ENCODE data around the gene LRSAM1.

Gene LRSAM1

GRCh38 chr9:127407492-127407843, 43.8 kb upstream of the LRSAM1 start:
- no peak overlapping the region for H3K9ac ChIP-seq (ENCODE audit: low read depth, low read length)
- no peak overlapping the region for H3K27ac ChIP-seq (ENCODE audit: low read length)
- H3K4me1 ChIP-seq (ENCODE audit: insufficient read depth, low read length), result no peaks in the 10 kb centered on the region
- peaks cover 25% of the 10 kb centered on the region for H3K27me3 ChIP-seq (ENCODE audit: insufficient read depth, low read length, poor library complexity)
- no peak overlapping the region for H3K4me3 ChIP-seq (ENCODE audit: low read depth in 1 of 2, low read length in 2 of 2)
- no peak overlapping the region for H2AFZ ChIP-seq (ENCODE audit: low read depth, low read length)
- no peak overlapping the region for H3K4me2 ChIP-seq (ENCODE audit: insufficient read depth, low read length)
- H3K36me3 ChIP-seq (ENCODE audit: insufficient read depth, low read length), result no peaks in the 10 kb centered on the region
- DNase-seq (no peak), ATAC-seq (ENCODE audit: insufficient read depth, low read depth) (no peak)
- H4K20me1 ChIP-seq (ENCODE audit: insufficient read depth, low read length), result peaks cover 51% of the 10 kb centered on the region
- no peaks in the 10 kb centered on the region for H3K79me2 ChIP-seq (ENCODE audit: insufficient read depth, low read length)
- no peaks in the 10 kb centered on the region for H3K9me3 ChIP-seq (ENCODE audit: insufficient read depth, low read length, severe bottlenecking)
- no peak for TF ChIP-seq EZH2 (IDR thresholded peaks at IDR 0.05; ENCODE audit: borderline replicate concordance, low read depth, low read length, severe bottlenecking)
- TF ChIP-seq CTCF (IDR thresholded peaks at IDR 0.05; ENCODE audit: borderline replicate concordance, extremely low read depth, low read length, poor library complexity, severe bottlenecking), result no peak

DNA sequence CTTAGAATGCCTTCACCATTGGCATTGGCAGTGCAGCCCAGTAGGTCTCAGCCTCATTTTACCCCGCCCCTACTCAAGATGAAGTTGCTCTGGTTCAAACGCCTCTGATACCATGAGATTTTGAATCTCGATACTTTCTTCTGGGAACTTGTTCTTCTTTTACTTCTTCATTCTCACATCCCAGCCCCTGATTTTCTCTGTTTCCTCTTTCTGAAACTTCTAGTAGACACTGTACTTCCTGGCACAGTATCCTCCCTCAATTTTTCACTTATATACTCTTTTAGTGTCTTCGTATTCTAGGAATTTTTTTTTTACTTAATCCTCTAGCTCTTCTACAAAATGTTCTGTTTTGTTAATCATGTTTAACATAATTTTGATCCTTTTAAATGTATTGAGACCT, 40.2 kb upstream of the LRSAM1 start:
- H3K27ac ChIP-seq (ENCODE audit: low read length), result no peak overlapping the region
- no peaks in the 10 kb centered on the region for H3K79me2 ChIP-seq (ENCODE audit: insufficient read depth, low read length)
- H2AFZ ChIP-seq (ENCODE audit: low read depth, low read length), result no peak overlapping the region
- H3K9ac ChIP-seq (ENCODE audit: low read depth, low read length), result no peak overlapping the region
- H3K4me1 ChIP-seq (ENCODE audit: insufficient read depth, low read length), result no peaks in the 10 kb centered on the region
- TF ChIP-seq EZH2 (IDR thresholded peaks at IDR 0.05; ENCODE audit: borderline replicate concordance, low read depth, low read length, severe bottlenecking), result no peak
- TF ChIP-seq CTCF (IDR thresholded peaks at IDR 0.05; ENCODE audit: borderline replicate concordance, extremely low read depth, low read length, poor library complexity, severe bottlenecking), result no peak
- 0 out of 2 replicates have a peak, but pooled peaks cover 18% of the 10 kb centered on the region for H4K20me1 ChIP-seq (ENCODE audit: insufficient read depth, low read length)
- H3K27me3 ChIP-seq (ENCODE audit: insufficient read depth, low read length, poor library complexity), result peaks cover 12% of the 10 kb centered on the region
- DNase-seq (no peak), ATAC-seq (ENCODE audit: insufficient read depth, low read depth) (no peak)
- no peak overlapping the region for H3K4me3 ChIP-seq (ENCODE audit: low read depth in 1 of 2, low read length in 2 of 2)
- H3K4me2 ChIP-seq (ENCODE audit: insufficient read depth, low read length), result no peak overlapping the region
- no peaks in the 10 kb centered on the region for H3K36me3 ChIP-seq (ENCODE audit: insufficient read depth, low read length)
- H3K9me3 ChIP-seq (ENCODE audit: insufficient read depth, low read length, severe bottlenecking), result no peaks in the 10 kb centered on the region

GRCh38 chr9:127415141-127415540, 36.2 kb upstream of the LRSAM1 start:
- Histone ChIP-seq H3K36me3 (ENCODE audit: insufficient read depth, low read length) (no peaks in the 10 kb centered on the region), H3K27me3 (ENCODE audit: insufficient read depth, low read length, poor library complexity) (peaks cover 10% of the 10 kb centered on the region)
- TF ChIP-seq CTCF (IDR thresholded peaks at IDR 0.05; ENCODE audit: borderline replicate concordance, extremely low read depth, low read length, poor library complexity, severe bottlenecking) (no peak), EZH2 (IDR thresholded peaks at IDR 0.05; ENCODE audit: borderline replicate concordance, low read depth, low read length, severe bottlenecking) (no peak)

GRCh38 chr9:127415657-127416056, 35.7 kb upstream of the LRSAM1 start:
- no peaks in the 10 kb centered on the region for H3K4me1 ChIP-seq (ENCODE audit: insufficient read depth, low read length)
- no peaks in the 10 kb centered on the region for H3K79me2 ChIP-seq (ENCODE audit: insufficient read depth, low read length)
- TF ChIP-seq CTCF (IDR thresholded peaks at IDR 0.05; ENCODE audit: borderline replicate concordance, extremely low read depth, low read length, poor library complexity, severe bottlenecking) (no peak), EZH2 (IDR thresholded peaks at IDR 0.05; ENCODE audit: borderline replicate concordance, low read depth, low read length, severe bottlenecking) (no peak)
- no peak overlapping the region for H3K27ac ChIP-seq (ENCODE audit: low read length)
- ATAC-seq (ENCODE audit: insufficient read depth, low read depth) (no peak), DNase-seq (no peak)
- no peaks in the 10 kb centered on the region for H3K36me3 ChIP-seq (ENCODE audit: insufficient read depth, low read length)
- peaks cover 7% of the 10 kb centered on the region for H3K27me3 ChIP-seq (ENCODE audit: insufficient read depth, low read length, poor library complexity)
- H3K9me3 ChIP-seq (ENCODE audit: insufficient read depth, low read length, severe bottlenecking), result no peaks in the 10 kb centered on the region
- peaks cover 19% of the 10 kb centered on the region; the same call in 1 of the 2 replicates for H4K20me1 ChIP-seq (ENCODE audit: insufficient read depth, low read length)
- no peak overlapping the region for H3K4me3 ChIP-seq (ENCODE audit: low read depth in 1 of 2, low read length in 2 of 2)
- H3K4me2 ChIP-seq (ENCODE audit: insufficient read depth, low read length), result no peak overlapping the region
- H2AFZ ChIP-seq (ENCODE audit: low read depth, low read length), result no peak overlapping the region
- no peak overlapping the region for H3K9ac ChIP-seq (ENCODE audit: low read depth, low read length)

More at GRCh38 chr9:127415141-127415540, 36.2 kb upstream of the LRSAM1 start:
- H3K9ac ChIP-seq (ENCODE audit: low read depth, low read length), result no peak overlapping the region
- H2AFZ ChIP-seq (ENCODE audit: low read depth, low read length), result no peak overlapping the region
- no peak overlapping the region for H3K4me3 ChIP-seq (ENCODE audit: low read depth in 1 of 2, low read length in 2 of 2)
- ATAC-seq (ENCODE audit: insufficient read depth, low read depth) (no peak), DNase-seq (no peak)
- no peaks in the 10 kb centered on the region for H3K4me1 ChIP-seq (ENCODE audit: insufficient read depth, low read length)
- H3K9me3 ChIP-seq (ENCODE audit: insufficient read depth, low read length, severe bottlenecking), result no peaks in the 10 kb centered on the region
- H4K20me1 ChIP-seq (ENCODE audit: insufficient read depth, low read length), result peaks cover 19% of the 10 kb centered on the region; the same call in 1 of the 2 replicates
- H3K79me2 ChIP-seq (ENCODE audit: insufficient read depth, low read length), result no peaks in the 10 kb centered on the region
- H3K4me2 ChIP-seq (ENCODE audit: insufficient read depth, low read length), result no peak overlapping the region
- H3K27ac ChIP-seq (ENCODE audit: low read length), result no peak overlapping the region

Measured in DND-41 (cell line).